Measurements from ENCODE around the gene CTNND2.

CTNND2 gene

GRCh38 chr5:11364531-11364930, 539.7 kb downstream of the CTNND2 start:
- DNase-seq, result no peak

DNA sequence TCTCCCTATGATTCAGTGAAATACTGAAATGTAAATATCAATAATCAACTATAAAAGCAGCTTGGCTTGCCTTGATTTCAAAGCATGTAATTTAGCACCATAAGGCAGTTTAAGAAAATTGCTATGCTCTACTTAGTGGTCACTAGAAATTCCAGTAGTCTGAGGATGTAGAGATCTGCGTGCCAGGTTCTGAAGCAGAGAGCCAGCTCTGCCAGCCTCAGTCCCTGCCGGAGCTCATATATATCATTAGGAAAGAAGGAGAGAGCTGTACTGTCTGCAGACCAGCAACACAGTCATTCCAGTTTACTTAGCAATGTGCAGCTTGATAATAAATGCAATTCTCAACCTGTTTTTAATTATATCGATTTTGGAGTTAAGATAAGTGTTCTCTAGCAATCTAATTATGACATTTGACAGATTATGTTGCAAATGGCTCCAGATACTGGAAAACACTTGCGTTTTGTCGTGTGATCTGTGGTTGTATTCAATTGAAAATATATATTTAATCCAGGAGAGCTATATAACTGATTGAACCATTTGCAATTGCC, 540.5 kb downstream of the CTNND2 start:
- DNase-seq, result no peak

DNA sequence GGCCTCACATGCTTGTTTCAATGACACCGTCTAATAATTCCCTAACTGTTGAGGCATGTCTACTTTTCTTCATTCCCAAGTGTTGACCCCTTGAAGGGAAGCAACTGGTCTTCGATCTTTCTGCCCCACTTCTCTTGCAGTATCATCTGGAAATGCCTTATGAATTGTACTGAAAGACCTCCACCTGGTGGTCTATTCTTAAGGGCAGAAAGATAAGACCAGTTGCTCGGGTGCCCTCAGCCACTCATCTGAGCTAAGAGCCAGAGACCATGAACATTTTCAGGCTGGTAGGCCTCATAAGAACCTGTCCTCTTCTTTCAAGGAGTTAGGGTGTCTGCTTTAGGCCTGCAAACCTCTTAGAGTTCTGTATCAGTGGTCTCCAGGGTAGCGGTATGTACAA, 542.5 kb downstream of the CTNND2 start:
- no peak for DNase-seq

GRCh38 chr5:11357928-11358327, 546.3 kb downstream of the CTNND2 start:
- no peak for DNase-seq

DNA sequence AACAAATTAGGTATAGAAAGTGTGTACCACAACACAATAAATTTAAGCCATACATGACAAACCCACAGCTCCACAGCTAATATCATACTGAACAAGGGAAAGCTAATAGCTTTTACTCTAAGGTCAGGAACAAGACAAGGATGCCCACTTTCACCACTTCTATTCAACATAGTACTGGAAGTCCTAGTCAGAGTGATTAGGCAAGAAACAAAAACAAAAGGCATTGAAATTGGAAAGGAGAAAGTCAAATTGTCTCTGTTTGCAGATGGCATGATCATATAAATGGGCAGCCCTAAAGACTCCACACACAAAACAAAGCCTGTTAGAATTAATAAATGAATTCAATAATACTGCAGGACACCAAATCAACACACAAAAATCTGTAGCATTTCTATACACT, 548.8 kb downstream of the CTNND2 start:
- no peak for DNase-seq

DNA sequence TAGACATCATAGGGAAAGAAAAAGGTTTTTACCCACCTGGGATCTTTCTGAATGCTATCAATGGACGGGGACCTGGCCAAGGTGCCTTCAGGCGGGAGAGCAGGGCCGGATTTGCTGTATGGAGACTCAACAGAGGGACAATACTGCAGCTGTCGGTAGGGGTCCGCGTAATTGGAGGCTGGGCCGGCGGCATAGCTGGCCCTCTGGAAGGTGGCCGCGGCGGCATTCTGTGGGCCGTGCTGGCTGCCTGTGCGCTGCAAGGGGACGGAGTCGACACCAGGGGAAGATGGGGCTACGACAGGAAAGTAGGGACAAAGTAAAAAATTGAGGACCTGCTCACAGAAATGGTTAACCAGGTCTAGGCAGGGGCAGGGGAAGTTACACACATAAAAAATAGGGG, 557.9 kb downstream of the CTNND2 start:
- no peak for DNase-seq

GRCh38 chr5:11335881-11336760, 568.1 kb downstream of the CTNND2 start:
- DNase-seq, result no peak

- no peak for DNase-seq
Measured at GRCh38 chr5:11334404-11334803, 569.8 kb downstream of the CTNND2 start.

GRCh38 chr5:11329679-11330078, 574.6 kb downstream of the CTNND2 start:
- no peak for DNase-seq

- DNase-seq, result no peak
Measured at GRCh38 chr5:11324521-11325289, 579.5 kb downstream of the CTNND2 start.

GRCh38 chr5:11323761-11324160, 580.5 kb downstream of the CTNND2 start:
- DNase-seq, result no peak

GRCh38 chr5:11322133-11322532, 582.1 kb downstream of the CTNND2 start:
- DNase-seq, result peak; percentile 98

DNA sequence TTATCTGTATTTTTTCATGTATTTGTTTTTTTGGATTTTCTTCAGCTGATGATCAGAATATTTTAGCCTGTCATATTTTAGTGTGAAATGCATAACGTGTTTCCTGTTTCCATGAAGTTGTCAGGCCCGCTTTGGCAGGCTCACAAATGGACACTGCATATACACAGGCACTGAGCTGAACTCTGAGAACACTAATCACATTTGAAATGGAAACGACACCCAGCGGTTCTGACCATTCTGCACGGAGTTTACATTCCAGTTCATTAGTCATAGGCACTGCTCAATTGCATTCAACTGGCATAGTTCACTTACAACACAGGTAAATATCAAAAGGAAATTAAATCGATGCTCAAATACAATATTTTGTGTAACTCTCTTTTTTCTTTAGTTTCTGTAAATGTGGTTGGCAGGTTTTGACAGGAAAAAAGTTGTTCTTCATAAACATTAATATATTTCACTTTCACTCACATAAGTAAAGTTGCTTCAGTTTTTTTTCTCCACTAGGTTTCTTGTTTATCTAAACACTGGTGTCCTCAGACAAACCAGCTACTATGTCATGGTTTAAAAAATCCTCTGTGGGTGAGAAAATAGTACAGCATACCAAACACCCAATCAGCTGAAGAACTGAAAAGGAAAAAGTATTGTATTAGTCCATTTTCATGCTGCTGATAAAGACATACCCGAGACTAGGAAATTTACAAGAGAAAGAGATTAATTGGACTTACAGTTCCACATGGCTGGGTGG, 584.2 kb downstream of the CTNND2 start:
- DNase-seq, result no peak

- DNase-seq, result peak; percentile 63
Measured at GRCh38 chr5:11313694-11314093, 590.6 kb downstream of the CTNND2 start.

GRCh38 chr5:11311731-11312130, 592.5 kb downstream of the CTNND2 start:
- DNase-seq, result no peak

DNA sequence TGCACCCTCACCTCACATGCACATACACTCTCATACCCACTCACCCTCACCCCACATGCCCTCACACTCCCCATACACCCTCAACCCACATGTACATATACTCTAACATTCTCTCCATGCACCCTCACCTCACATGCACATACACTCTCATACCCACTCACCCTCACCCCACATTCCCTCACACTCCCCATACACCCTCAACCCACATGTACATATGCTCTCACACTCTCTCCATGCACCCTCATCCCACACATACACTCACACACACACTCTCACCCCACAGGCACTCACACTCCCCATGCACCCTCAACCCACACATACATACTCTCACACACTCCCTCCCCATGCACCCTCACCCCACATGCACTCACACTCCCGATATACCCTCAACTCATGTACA, 593.0 kb downstream of the CTNND2 start:
- no peak for DNase-seq

- no peak for DNase-seq
Measured at GRCh38 chr5:11310158-11310557, 594.1 kb downstream of the CTNND2 start.

DNA sequence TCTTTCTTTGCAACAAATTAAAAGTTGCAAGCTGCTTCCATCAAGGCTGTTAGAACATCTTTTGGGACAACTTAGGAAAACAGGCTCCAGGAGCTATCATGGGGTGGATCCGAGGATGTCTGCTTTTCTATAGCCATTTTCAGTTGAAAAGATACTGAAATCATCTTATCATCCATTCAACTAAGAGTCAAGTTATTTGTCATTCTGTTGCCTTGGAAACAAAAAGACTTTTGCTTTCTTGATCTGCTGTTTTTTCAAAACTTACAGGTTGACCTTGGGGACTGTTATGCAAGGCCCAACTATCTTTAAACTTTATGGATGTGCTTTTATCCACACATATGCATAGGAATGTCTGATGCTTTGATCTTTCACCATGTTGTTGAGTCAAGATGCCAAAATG, 597.9 kb downstream of the CTNND2 start:
- DNase-seq, result no peak

GRCh38 chr5:11305245-11305644, 599.0 kb downstream of the CTNND2 start:
- no peak for DNase-seq

- no peak for DNase-seq
Measured at GRCh38 chr5:11304641-11305040, 599.6 kb downstream of the CTNND2 start.

DNA sequence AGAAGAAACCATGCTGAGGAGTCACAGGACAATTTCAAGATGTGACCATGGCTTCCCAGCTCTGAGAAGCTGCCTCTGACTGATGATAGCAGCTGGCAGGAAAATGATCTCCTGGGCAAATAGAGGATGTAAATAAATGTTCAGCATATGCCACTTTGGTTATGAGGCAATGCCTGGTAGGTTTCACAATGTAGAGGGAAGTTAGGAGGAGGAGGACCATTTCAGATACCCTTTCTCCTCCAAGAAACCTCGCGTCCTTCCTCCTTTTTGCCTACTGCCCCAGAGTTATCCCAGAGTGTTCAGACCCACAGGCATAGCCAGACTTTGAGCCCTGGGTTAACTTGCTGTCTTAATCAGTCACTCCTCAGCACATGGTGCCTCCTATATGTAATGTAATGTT, 601.6 kb downstream of the CTNND2 start:
- DNase-seq, result peak; percentile 89

DNA sequence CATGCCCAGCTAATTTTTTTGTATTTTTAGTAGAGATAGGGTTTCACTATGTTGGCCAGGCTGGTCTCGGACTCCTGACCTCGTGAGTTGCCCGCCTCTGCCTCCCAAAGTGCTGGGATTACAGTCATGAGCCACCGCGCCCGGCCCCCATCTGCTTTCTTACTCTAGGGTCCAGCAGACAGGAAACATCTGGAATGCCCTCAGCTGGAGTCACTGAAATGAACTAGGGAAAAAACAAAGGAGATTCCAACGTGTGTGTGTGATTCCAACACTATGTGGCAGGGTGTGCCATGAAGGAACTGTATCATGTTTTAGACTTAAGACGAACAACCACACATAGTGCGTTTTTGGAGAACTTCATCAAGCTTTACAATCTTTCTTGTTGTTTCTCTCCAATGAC, 603.1 kb downstream of the CTNND2 start:
- DNase-seq, result no peak

DNA sequence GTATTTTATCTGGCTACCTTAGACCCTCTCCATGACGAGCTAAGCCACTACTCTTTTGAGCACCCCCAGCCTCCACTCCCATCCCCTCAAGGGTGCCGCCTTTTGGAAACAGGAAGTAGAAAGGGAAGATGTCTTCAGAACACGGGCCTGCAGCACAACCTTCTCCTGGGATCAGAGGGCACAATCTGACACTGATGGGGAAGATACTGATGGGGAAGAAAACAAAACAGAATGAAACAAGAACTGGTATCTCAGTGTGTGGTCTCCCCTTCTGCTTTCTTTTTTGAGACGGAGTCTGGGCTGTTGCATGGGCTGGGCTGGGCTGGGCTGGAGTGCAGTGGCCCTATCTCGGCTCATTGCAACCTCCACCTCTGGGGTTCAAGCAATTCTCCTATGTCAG, 603.5 kb downstream of the CTNND2 start:
- DNase-seq, result peak; percentile 78

Measured in MV-4-11 (cell line).